T-cell (primary cell): ENCODE data around the gene DUSP22. TPM values are rescaled to one million over a fixed set of nuclear protein-coding genes. Genes with fewer than 3 reads are reported as not detected.
"Not testable (repeated sequence)": the region's sequence is repeated elsewhere in the genome, so short reads cannot be mapped to it uniquely, and the experiment has no call there.

Source experiments
- ATAC-seq, 4 experiments: fragments of 200-7000 bp in 3 of 4; fragments of 150-1000 bp in 1 of 4; cut with Tn5 transposase; replicated peaks in 1 of 4; 1 replicate in 3 of 4; 2 replicates in 1 of 4; pipeline ENCODE4 v1.10.0; 2021; ENCODE audit warnings: moderate library complexity in 3 of 4, mild to moderate bottlenecking in 2 of 4, moderate number of reproducible peaks in 1 of 4
- CTCF ChIA-PET, 2 donors: fragments of 300-600 bp; sonication (Branson Sonifier 250); formaldehyde crosslinking; loops; one replicate each; lab custom pipeline; 2022; ENCODE audit warnings: antibody characterized with exemption in 2 of 2; lab: Charles Lee
- POLR2A ChIA-PET, 2 donors: fragments of 300-600 bp; sonication (Branson Sonifier 250); formaldehyde crosslinking; loops; one replicate each; lab custom pipeline; 2022; ENCODE audit warnings: antibody characterized with exemption in 2 of 2; lab: Charles Lee
- DNase-seq, 35 experiments: peaks; one replicate each; pipeline versions ENCODE4 v3.0.0 to v3.0.0-alpha.2; 2013 to 2023
- H3K27ac ChIP-seq: one replicate; pipeline ENCODE4 v1.5.1; 2013; ENCODE audit warnings: low read length
- H3K27me3 ChIP-seq, 2 experiments: replicated peaks in 1 of 2; 1 replicate in 1 of 2; 2 replicates in 1 of 2; pipeline versions ENCODE4 v1.6.1 to v1.7.0; 2013; ENCODE audit warnings: low read length in 1 of 2, mixed read lengths in 1 of 2; ENCODE audit not compliant: control insufficient read depth in 2 of 2, insufficient read depth in 2 of 2; ENCODE audit errors: extremely low read depth in 1 of 2
- H3K36me3 ChIP-seq, 2 donors: 1 replicate in 1 of 2; 2 replicates in 1 of 2; pipeline versions ENCODE4 v1.6.1 to v1.7.0; 2013; ENCODE audit warnings: low read length in 1 of 2; ENCODE audit not compliant: control insufficient read depth in 2 of 2, insufficient read depth in 1 of 2; ENCODE audit errors: extremely low read depth in 1 of 2
- H3K4me1 ChIP-seq, 2 experiments: 1 replicate in 1 of 2; 2 replicates in 1 of 2; pipeline versions ENCODE4 v1.6.1 to v1.7.0; 2013; ENCODE audit warnings: low read length in 2 of 2, mixed read lengths in 1 of 2; ENCODE audit not compliant: insufficient read depth in 2 of 2, control insufficient read depth in 1 of 2; ENCODE audit errors: extremely low read depth in 1 of 2
- H3K4me3 ChIP-seq, 2 donors: 1 replicate in 1 of 2; 2 replicates in 1 of 2; pipeline versions ENCODE4 v1.5.1 to v1.7.0; 2013; ENCODE audit warnings: mild to moderate bottlenecking in 2 of 2, low read length in 1 of 2, moderate library complexity in 1 of 2; ENCODE audit not compliant: control insufficient read depth in 1 of 2; ENCODE audit errors: extremely low read depth in 1 of 2
- H3K9me3 ChIP-seq: 2 replicates; pipeline ENCODE4 v1.7.0; 2013
- H3K27ac Mint-ChIP-seq, 2 donors: one replicate each; pipeline ENCODE4 v1.8.0; 2020 to 2021; ENCODE audit warnings: mild to moderate bottlenecking in 2 of 2, mixed read lengths in 2 of 2
- H3K27me3 Mint-ChIP-seq, 2 donors: one replicate each; pipeline ENCODE4 v1.8.0; 2021 to 2022; ENCODE audit warnings: mixed read lengths in 2 of 2
- H3K36me3 Mint-ChIP-seq: one replicate; pipeline ENCODE4 v1.8.0; 2021; ENCODE audit warnings: mixed read lengths
- H3K4me1 Mint-ChIP-seq, 3 donors: one replicate each; pipeline ENCODE4 v1.8.0; 2020 to 2022; ENCODE audit warnings: mixed read lengths in 3 of 3, mild to moderate bottlenecking in 1 of 3
- H3K4me3 Mint-ChIP-seq, 3 donors: one replicate each; pipeline ENCODE4 v1.8.0; 2020 to 2022; ENCODE audit warnings: mild to moderate bottlenecking in 3 of 3, mixed read lengths in 3 of 3, moderate library complexity in 3 of 3
- H3K9me3 Mint-ChIP-seq, 3 donors: one replicate each; pipeline ENCODE4 v1.8.0; 2020 to 2022; ENCODE audit warnings: mixed read lengths in 3 of 3
- WGBS: methylation state at CpG from one replicate; pipeline ENCODE4 v1.1.5; 2013; ENCODE audit warnings: missing lambda C conversion rate; ENCODE audit not compliant: insufficient coverage; 5-methylcytosine and 5-hydroxymethylcytosine counted together
- total RNA-seq, 35 experiments: library from RNA in 6 of 35; stranded (reverse) in 6 of 35; fragments of 120-200 nt in 1 of 35; gene quantifications; one replicate each; pipeline versions ENCODE4 v1.2.1 to v1.2.4 and lab custom pipeline; 2013 to 2026

DUSP22 gene, protein sequence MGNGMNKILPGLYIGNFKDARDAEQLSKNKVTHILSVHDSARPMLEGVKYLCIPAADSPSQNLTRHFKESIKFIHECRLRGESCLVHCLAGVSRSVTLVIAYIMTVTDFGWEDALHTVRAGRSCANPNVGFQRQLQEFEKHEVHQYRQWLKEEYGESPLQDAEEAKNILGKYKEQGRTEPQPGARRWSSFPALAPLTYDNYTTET
- total RNA-seq (10 to 100 TPM; 32.0 to 52.4 (median 42.1) TPM), total RNA-seq (lab: John Stamatoyannopoulos, UW) (29.1 to 89.0 (median 59.3) reads per million in 29 experiments)
- 30.7 TPM for total RNA-seq (2013)

DNA sequence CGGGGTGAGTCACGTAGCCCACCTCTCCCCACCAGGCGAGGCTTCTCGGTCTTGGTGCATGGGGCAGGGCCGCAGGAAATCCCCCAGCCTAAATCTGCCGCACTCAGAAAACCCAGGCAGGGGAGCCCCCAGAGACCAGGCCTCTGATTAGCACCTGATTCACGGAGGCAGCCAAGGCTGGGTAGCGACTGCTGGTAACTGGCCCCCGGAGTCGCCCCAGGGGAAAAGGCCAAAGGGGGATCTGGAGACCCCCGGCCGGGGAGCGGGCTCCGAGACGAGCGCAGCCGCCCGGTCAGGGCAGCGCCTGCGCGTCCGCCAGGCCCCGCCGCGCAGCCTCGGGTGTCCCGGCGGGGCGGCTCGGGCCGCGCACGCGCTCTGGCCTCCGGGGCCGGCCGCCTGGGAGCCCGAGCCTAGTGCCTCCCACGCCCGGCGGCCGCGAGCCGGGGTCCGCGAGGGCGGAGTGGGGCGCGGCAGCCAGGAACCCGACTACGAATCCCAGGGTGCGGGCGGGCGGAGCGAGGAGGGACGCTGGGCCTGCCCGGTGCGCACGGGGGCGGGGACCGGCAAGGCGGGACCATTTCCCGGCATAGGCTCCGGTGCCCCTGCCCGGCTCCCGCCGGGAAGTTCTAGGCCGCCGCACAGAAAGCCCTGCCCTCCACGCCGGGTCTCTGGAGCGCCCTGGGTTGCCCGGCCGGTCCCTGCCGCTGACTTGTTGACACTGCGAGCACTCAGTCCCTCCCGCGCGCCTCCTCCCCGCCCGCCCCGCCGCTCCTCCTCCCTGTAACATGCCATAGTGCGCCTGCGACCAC lies at the start of gene DUSP22:
DUSP22 (plus strand) TSS at position 791 of the 809 bp plus-strand sequence. CDS start 53 bp downstream, outside the sequence.
- DNase-seq: peak; percentile 60 to 87 (median 73)
- CTCF ChIA-PET: no interaction called here
- peak; percentile 73 to 78 (median 76) for ATAC-seq
- H3K27ac Mint-ChIP-seq: peak within 1 kb of the TSS; percentile 94 to 97
- Histone ChIP-seq H3K4me3 (peak within 1 kb of the TSS; percentile 52 to 69), H3K4me1 (peaks cover 6 to 44% of the 10 kb centered on the region in 2 experiments), H3K36me3 (no peaks in the 10 kb centered on the region), H3K27ac (peak within 1 kb of the TSS; percentile 92), H3K27me3 (no peaks in the 10 kb centered on the region), H3K9me3 (no peaks in the 10 kb centered on the region)
- POLR2A ChIA-PET: interaction anchor here in 1 of 2 donors (0.7 kb wide), 1 partner anchor 210 kb away, joined by 5 read pairs; no protein-coding TSS in a partner anchor
- H3K36me3 Mint-ChIP-seq: no peaks in the 10 kb centered on the region
- H3K9me3 Mint-ChIP-seq: no peaks in the 10 kb centered on the region
- WGBS: under 1% methylated on average over 83 of the region's 85 CpGs
- H3K27me3 Mint-ChIP-seq: no peaks in the 10 kb centered on the region
- peak within 1 kb of the TSS; percentile 78 to 95 (median 86) for H3K4me3 Mint-ChIP-seq
- H3K4me1 Mint-ChIP-seq: peaks cover 41 to 66% (median 42%) of the 10 kb centered on the region in 3 donors

DNA sequence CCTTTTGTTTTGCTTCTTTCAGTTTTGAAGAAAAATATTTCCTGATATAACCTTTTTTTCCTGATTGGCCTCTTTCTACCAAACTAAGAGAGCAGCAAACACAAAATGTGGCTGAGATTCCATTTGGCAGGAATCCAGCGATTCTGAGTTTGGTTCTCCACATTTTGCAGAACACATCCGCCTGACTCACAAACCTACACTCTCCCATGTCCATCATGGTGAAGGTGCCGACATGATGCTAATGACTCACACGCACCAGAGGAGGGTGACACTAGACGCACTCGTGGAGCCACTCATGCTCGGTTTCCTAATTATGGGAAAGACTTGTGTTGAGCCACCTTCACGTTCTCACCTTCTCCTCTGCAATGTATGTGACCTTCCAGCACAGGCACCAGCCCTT lies 45.9 kb upstream of the DUSP22 start:
- peaks cover 0 to 6% of the 10 kb centered on the region in 2 experiments for H3K4me1 ChIP-seq
- no peak overlapping the region for H3K27ac ChIP-seq
- Mint-ChIP-seq H3K4me1 (peaks cover 7 to 10% (median 7%) of the 10 kb centered on the region in 3 donors), H3K27me3 (no peaks in the 10 kb centered on the region), H3K4me3 (no peak overlapping the region), H3K27ac (no peak overlapping the region), H3K36me3 (no peaks in the 10 kb centered on the region), H3K9me3 (no peaks in the 10 kb centered on the region)
- ATAC-seq: no peak
- ChIA-PET POLR2A (no interaction called here), CTCF (no interaction called here)
- H3K4me3 ChIP-seq: no peak overlapping the region
- 81% methylated on average over 8 of the region's 8 CpGs for WGBS
- no peaks in the 10 kb centered on the region for H3K27me3 ChIP-seq
- H3K36me3 ChIP-seq: no peaks in the 10 kb centered on the region
- H3K9me3 ChIP-seq: no peaks in the 10 kb centered on the region
- DNase-seq: no peak

DNA sequence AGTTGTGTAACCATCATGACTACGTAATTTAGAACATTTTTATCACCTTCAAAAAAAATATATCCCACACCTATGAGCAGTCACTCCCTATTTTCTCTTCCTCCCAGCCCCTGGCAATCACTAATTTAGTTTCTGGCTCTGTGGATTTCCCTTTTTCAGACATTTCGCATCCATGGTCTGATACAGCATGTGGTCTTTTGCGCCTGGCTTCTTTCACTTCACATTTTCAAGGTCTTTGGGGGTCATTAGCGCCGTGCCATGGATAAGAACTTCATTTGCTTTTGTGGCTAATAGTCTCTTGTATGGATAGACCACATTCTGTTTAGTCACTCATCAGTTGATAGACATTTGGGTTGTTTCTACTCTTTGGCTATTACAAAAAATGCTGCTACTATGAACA lies 44.9 kb upstream of the DUSP22 start:
- ATAC-seq (no peak), DNase-seq (no peak)
- Histone ChIP-seq H3K9me3 (no peaks in the 10 kb centered on the region), H3K4me1 (peaks cover 0 to 10% of the 10 kb centered on the region in 2 experiments), H3K4me3 (no peak overlapping the region), H3K27ac (no peak overlapping the region), H3K36me3 (no peaks in the 10 kb centered on the region), H3K27me3 (no peaks in the 10 kb centered on the region)
- Mint-ChIP-seq H3K27me3 (no peaks in the 10 kb centered on the region), H3K4me3 (no peak overlapping the region), H3K4me1 (peaks cover 15 to 20% (median 16%) of the 10 kb centered on the region in 3 donors), H3K9me3 (no peaks in the 10 kb centered on the region), H3K27ac (no peak overlapping the region), H3K36me3 (no peaks in the 10 kb centered on the region)
- POLR2A ChIA-PET: no interaction called here
- WGBS: no CpG with 5 or more reads among the region's 5 CpGs
- CTCF ChIA-PET: no interaction called here

DNA sequence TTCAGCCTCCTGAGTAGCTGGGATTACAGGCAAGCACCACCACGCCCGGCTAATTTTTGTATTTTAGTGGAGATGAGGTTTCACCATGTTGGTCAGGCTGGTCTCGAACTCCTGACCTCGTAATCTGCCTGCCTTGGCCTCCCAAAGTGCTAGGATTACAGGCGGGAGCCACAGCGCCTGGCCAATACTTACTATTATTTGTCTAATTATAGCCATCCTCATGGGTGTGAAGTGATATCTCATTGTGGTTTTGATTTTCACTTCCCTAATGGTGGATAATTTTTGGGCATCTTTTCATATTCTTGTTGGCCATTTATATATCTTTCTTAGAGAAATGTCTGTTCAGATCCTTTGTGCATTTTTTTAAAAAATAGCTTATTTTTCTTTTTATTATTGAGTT lies 44.2 kb upstream of the DUSP22 start:
- 91% methylated on average over 4 of the region's 6 CpGs for WGBS
- peaks cover under 1 to 14% of the 10 kb centered on the region in 2 experiments for H3K4me1 ChIP-seq
- DNase-seq, H3K36me3 ChIP-seq, H3K4me3 Mint-ChIP-seq, H3K27ac Mint-ChIP-seq, H3K36me3 Mint-ChIP-seq, H3K27ac ChIP-seq, CTCF ChIA-PET, H3K4me3 ChIP-seq, H3K27me3 ChIP-seq, ATAC-seq, H3K9me3 Mint-ChIP-seq, H3K9me3 ChIP-seq, H3K27me3 Mint-ChIP-seq, POLR2A ChIA-PET: not testable (repeated sequence)
- peaks cover 20 to 22% (median 22%) of the 10 kb centered on the region in 3 donors for H3K4me1 Mint-ChIP-seq

DNA sequence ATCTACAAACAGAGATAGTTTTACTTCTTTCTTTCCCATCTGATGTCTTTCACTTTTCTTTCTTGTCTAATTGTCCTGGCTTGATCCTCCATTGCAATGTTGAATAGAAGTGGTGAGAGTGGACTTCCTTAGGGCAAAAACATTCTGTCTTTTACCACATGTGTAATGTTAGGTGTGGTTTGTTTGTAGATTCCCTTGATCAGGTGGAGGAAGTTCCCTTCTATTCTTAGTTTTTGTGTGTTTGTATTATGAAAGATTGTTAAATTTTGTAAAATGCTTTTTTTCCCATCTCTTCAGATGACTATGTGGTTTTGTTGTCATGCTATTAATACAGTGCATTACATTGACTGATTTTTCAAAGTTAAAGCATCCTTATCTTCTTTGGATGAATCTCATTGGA lies 41.6 kb upstream of the DUSP22 start:
- Mint-ChIP-seq H3K27me3 (no peaks in the 10 kb centered on the region), H3K4me1 (peaks cover 20 to 36% (median 27%) of the 10 kb centered on the region in 3 donors), H3K4me3 (no peak overlapping the region), H3K27ac (peak overlapping the region in 1 of 2 donors; percentile 17), H3K9me3 (no peaks in the 10 kb centered on the region), H3K36me3 (no peaks in the 10 kb centered on the region)
- Histone ChIP-seq H3K27ac (no peak overlapping the region), H3K36me3 (no peaks in the 10 kb centered on the region), H3K9me3 (no peaks in the 10 kb centered on the region), H3K27me3 (no peaks in the 10 kb centered on the region), H3K4me1 (peaks cover 14 to 16% of the 10 kb centered on the region in 2 experiments), H3K4me3 (no peak overlapping the region)
- POLR2A ChIA-PET: interaction anchor here in 1 of 2 donors (0.6 kb wide), 1 partner anchor 410 kb away, joined by 3 read pairs; no protein-coding TSS in a partner anchor
- DNase-seq: no peak
- CTCF ChIA-PET: no interaction called here
- no peak for ATAC-seq

DNA sequence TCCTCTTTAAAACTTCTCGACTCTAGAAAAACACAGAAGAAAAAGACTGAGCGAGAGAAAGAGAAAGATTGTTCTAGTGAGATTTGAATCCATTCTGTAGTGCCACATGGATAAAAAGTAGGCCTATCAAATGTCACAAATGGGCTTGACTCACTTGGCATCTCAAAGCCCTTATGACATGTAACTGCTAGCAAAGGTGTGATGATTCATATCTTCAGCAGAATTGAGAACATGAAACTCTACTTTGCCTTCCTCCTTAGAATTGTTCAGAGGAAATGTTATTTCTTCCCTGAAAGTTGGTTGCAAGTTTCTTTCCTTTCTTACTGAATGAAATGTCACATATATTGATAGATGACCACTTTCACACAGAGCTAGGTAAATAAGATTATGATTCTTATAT lies 40.4 kb upstream of the DUSP22 start:
- POLR2A ChIA-PET: no interaction called here
- Mint-ChIP-seq H3K27me3 (no peaks in the 10 kb centered on the region), H3K36me3 (no peaks in the 10 kb centered on the region)

More for the DNA sequence above, 40.4 kb upstream of the DUSP22 start:
- Histone ChIP-seq H3K9me3 (no peaks in the 10 kb centered on the region), H3K36me3 (no peaks in the 10 kb centered on the region), H3K27me3 (no peaks in the 10 kb centered on the region), H3K4me3 (no peak overlapping the region), H3K27ac (no peak overlapping the region), H3K4me1 (peaks cover 16 to 23% of the 10 kb centered on the region in 2 experiments)
- CTCF ChIA-PET: interaction anchor here in 1 of 2 donors (0.9 kb wide), 1 partner anchor 8 kb away, joined by 3 read pairs; no protein-coding TSS in a partner anchor
- peak in 1 of 4 experiments; percentile 52 for ATAC-seq
- H3K4me3 Mint-ChIP-seq: no peak overlapping the region
- WGBS: no CpG with 5 or more reads among the region's 2 CpGs
- peaks cover 21 to 40% (median 28%) of the 10 kb centered on the region in 3 donors for H3K4me1 Mint-ChIP-seq
- H3K27ac Mint-ChIP-seq: peak overlapping the region; percentile 30 to 32
- DNase-seq: no peak
- H3K9me3 Mint-ChIP-seq: no peaks in the 10 kb centered on the region
